SU-DHL-6 (cell line): ENCODE data around the gene DLX4.

Experiments
- EZH2phosphoT487 ChIP-seq: fragments of 200-600 bp; sonication (generic), shearing (Covaris generic); conservative IDR thresholded peaks from 2 replicates; pipeline ENCODE4 v1.6.1; 2018; ENCODE audit warnings: mild to moderate bottlenecking, antibody characterized with exemption, low read length, moderate library complexity, mixed read lengths
- TF ChIP-seq, protein P1 (sequence below): fragments of 200-600 bp; sonication (generic); IDR thresholded peaks from one replicate; pipeline ENCODE4 v1.5.1; 2017; ENCODE audit warnings: antibody characterized with exemption, mild to moderate bottlenecking, low read length, moderate library complexity; ENCODE audit not compliant: insufficient read depth, poor library complexity, severe bottlenecking

DNA sequence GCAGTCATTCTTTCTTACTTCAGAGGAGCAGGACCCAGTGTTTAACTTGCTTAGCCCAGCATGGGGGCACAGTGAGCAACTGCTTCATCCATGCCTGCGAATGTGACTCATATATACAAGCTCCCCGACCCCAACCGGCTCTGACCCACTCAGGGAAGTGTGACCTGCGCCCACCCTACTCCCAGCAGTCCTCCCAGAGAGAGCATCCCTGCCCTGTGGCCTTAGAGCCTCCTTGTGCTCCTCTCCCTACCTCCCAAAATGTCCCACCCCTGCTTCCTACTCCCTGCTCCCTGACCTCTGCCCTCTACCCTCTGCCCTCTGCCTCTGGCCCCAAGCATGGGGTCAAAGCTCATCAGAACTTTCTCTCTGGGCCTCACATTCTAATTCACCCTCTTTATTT lies 46.9 kb upstream of the DLX4 start:
- TF ChIP-seq, protein P1, sequence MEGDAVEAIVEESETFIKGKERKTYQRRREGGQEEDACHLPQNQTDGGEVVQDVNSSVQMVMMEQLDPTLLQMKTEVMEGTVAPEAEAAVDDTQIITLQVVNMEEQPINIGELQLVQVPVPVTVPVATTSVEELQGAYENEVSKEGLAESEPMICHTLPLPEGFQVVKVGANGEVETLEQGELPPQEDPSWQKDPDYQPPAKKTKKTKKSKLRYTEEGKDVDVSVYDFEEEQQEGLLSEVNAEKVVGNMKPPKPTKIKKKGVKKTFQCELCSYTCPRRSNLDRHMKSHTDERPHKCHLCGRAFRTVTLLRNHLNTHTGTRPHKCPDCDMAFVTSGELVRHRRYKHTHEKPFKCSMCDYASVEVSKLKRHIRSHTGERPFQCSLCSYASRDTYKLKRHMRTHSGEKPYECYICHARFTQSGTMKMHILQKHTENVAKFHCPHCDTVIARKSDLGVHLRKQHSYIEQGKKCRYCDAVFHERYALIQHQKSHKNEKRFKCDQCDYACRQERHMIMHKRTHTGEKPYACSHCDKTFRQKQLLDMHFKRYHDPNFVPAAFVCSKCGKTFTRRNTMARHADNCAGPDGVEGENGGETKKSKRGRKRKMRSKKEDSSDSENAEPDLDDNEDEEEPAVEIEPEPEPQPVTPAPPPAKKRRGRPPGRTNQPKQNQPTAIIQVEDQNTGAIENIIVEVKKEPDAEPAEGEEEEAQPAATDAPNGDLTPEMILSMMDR = no peak
- no peak for TF ChIP-seq EZH2phosphoT487
